ENCODE results near the gene OPTC. TPM values are rescaled to one million over a fixed set of nuclear protein-coding genes. Genes with fewer than 3 reads are reported as not detected.

OPTC gene
- total and polyA plus RNA-seq, 8 donors, result not detected

- Histone ChIP-seq H3K27ac (no peak overlapping the region), H3K4me3 (no peak overlapping the region), H3K9me3 (no peaks in the 10 kb centered on the region), H3K36me3 (no peaks in the 10 kb centered on the region), H3K27me3 (no peaks in the 10 kb centered on the region), H3K4me1 (no peaks in the 10 kb centered on the region)
- no peak for TF ChIP-seq CTCF (IDR thresholded peaks at IDR 0.05)
- no peak for TF ChIP-seq POLR2A (IDR thresholded peaks at IDR 0.05)
- TF ChIP-seq POLR2AphosphoS5 (IDR thresholded peaks at IDR 0.05), result no peak
- no peak for TF ChIP-seq EP300 (IDR thresholded peaks at IDR 0.05)
- intact Hi-C loops (cut with DNase I; ENCODE audit: low total_unique reads), result no loop called here
- no peak for DNase-seq
- 41 to 80% (median 55%) methylated on average over 5 of the region's 5 CpGs for WGBS, 5 donors
Measured at GRCh38 chr1:203497269-203497777, 3.4 kb downstream of the OPTC start.

GRCh38 chr1:203499643-203500278 is 5.8 kb downstream of the OPTC start:
- Histone ChIP-seq H3K4me1 (peaks cover 0 to 4% (median under 1%) of the 10 kb centered on the region in 4 donors), H3K36me3 (no peaks in the 10 kb centered on the region), H3K27me3 (no peaks in the 10 kb centered on the region), H3K4me3 (no peak overlapping the region), H3K27ac (no peak overlapping the region), H3K9me3 (no peaks in the 10 kb centered on the region)
- TF ChIP-seq POLR2A (IDR thresholded peaks at IDR 0.05) (no peak), EP300 (IDR thresholded peaks at IDR 0.05) (no peak), POLR2AphosphoS5 (IDR thresholded peaks at IDR 0.05) (no peak), CTCF (IDR thresholded peaks at IDR 0.05) (no peak)
- 87 to 95% (median 91%) methylated on average over 6 to 7 of the region's 7 CpGs for WGBS, 5 donors
- intact Hi-C loops (cut with DNase I; ENCODE audit: low total_unique reads), result no loop called here
- DNase-seq, result no peak

GRCh38 chr1:203500279-203500678 is 6.3 kb downstream of the OPTC start:
- no peak for TF ChIP-seq POLR2A (IDR thresholded peaks at IDR 0.05)
- no peak for TF ChIP-seq CTCF (IDR thresholded peaks at IDR 0.05)
- TF ChIP-seq EP300 (IDR thresholded peaks at IDR 0.05), result no peak
- no peak for TF ChIP-seq POLR2AphosphoS5 (IDR thresholded peaks at IDR 0.05)
- H3K27me3 ChIP-seq, result no peaks in the 10 kb centered on the region
- no peaks in the 10 kb centered on the region for H3K36me3 ChIP-seq
- intact Hi-C loops (cut with DNase I; ENCODE audit: low total_unique reads), result no loop called here
- WGBS, 5 donors, result 93 to 100% (median 100%) methylated on average over 1 of the region's 1 CpG; no CpG with 5 or more reads in 1 of the 5 donors
- H3K27ac ChIP-seq, result no peak overlapping the region
- H3K4me3 ChIP-seq, result no peak overlapping the region
- no peak for DNase-seq
- H3K9me3 ChIP-seq, result no peaks in the 10 kb centered on the region
- peaks cover 0 to 8% (median 3%) of the 10 kb centered on the region in 4 donors for H3K4me1 ChIP-seq

- Histone ChIP-seq H3K9me3 (no peaks in the 10 kb centered on the region), H3K27ac (no peak overlapping the region), H3K27me3 (no peaks in the 10 kb centered on the region), H3K36me3 (no peaks in the 10 kb centered on the region), H3K4me1 (peaks cover 15 to 35% (median 25%) of the 10 kb centered on the region in 4 donors), H3K4me3 (no peak overlapping the region)
- no peak for DNase-seq
- intact Hi-C loops (cut with DNase I; ENCODE audit: low total_unique reads), result no loop called here
- WGBS, 5 donors, result 55 to 79% (median 67%) methylated on average over 3 of the region's 3 CpGs
- TF ChIP-seq POLR2AphosphoS5 (IDR thresholded peaks at IDR 0.05) (no peak), EP300 (IDR thresholded peaks at IDR 0.05) (no peak), POLR2A (IDR thresholded peaks at IDR 0.05) (no peak), CTCF (IDR thresholded peaks at IDR 0.05) (no peak)
Measured at GRCh38 chr1:203503836-203504235, 9.9 kb downstream of the OPTC start.

All from stomach (tissue), 9 donors.